ENCODE measurements around the gene RMRP. TPM values are rescaled to one million over a fixed set of nuclear protein-coding genes. Genes with fewer than 3 reads are reported as not detected.

The RMRP gene
- total and polyA plus RNA-seq, 9 of the 15 experiments (the other 6 are each of a cell fraction or from before 2014, with no cell fraction given) = 75.7 to 89,974 (median 13,378) TPM; not detected in 3

DNA sequence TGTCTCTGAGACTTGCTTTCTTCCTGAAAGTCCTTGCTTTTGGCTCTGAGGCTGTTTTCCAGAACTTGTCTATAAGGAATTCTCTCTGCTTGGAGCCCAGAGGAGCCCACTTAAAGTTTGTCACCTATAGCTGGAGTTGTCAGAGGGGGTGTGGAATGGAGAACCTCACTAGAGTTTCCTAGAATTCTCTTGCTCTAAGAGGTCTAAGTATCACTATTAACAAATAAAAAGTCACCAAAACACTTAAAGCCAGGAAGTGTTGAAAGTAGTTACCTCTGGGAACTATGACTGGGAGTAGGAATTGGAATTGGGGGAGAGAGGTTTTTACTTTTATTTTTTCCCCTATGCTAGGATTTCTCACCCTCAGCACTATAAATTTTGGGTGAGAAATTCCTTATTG, 22.1 kb downstream of the RMRP start:
- POLR2A ChIA-PET = interaction anchor here (0.8 kb wide), 1 partner anchor 28 kb away, joined by 3 read pairs; no protein-coding TSS in a partner anchor
- no TSS peak for BruUV-seq (replicated peaks)
- Histone ChIP-seq H3K4me2 (ENCODE audit: insufficient read depth, low read length) (no peak overlapping the region), H3K4me3 (no peak overlapping the region), H3K27me3 (ENCODE audit: control insufficient read depth in 2 of 2, insufficient read depth in 2 of 2, low read length in 2 of 2) (no peaks in the 10 kb centered on the region), H3K9ac (ENCODE audit: insufficient read depth in 1 of 2, low read depth in 2 of 2, low read length in 2 of 2) (no peak overlapping the region), H4K20me1 (replicated peaks; ENCODE audit: control insufficient read depth, insufficient read depth, low read length) (no peaks in the 10 kb centered on the region), H3K36me3 (ENCODE audit: control insufficient read depth, insufficient read depth, low read length) (no peaks in the 10 kb centered on the region), H3K9me3 (replicated peaks; ENCODE audit: control insufficient read depth, insufficient read depth, low read depth, low read length) (no peaks in the 10 kb centered on the region), H3K27ac (ENCODE audit: extremely low read depth, low read depth, low read length) (no peak overlapping the region), H3K79me2 (ENCODE audit: control insufficient read depth, insufficient read depth, low read length) (no peaks in the 10 kb centered on the region), H3K9me1 (ENCODE audit: control insufficient read depth, insufficient read depth, low read length) (no peaks in the 10 kb centered on the region), H3K4me1 (replicated peaks in 1 of 2; ENCODE audit: control insufficient read depth in 2 of 2, insufficient read depth in 2 of 2, low read length in 2 of 2) (no peaks in the 10 kb centered on the region), H2AFZ (ENCODE audit: low read depth, low read length) (no peak overlapping the region)
- FAIRE-seq (no peak), DNase-seq (ENCODE audit: extremely low read depth in 1 of 4, low spot score in 3 of 4) (no peak), ATAC-seq (no peak)
- no peak for TF ChIP-seq GTF2E2 (tag; IDR thresholded peaks at IDR 0.05)
- no peak for TF ChIP-seq ZNF253 (CRISPR knock-in tag; conservative IDR thresholded peaks at IDR 0.05)
- TF ChIP-seq HSF4 (CRISPR knock-in tag; IDR thresholded peaks at IDR 0.05; ENCODE audit: borderline replicate concordance) = no peak
- intact Hi-C loops (cut with micrococcal nuclease) = no loop called here
- CTCF ChIA-PET (ENCODE audit: low intra/inter-chr PET ratio) = no interaction called here
- in situ Hi-C loops (cut with MboI) = no loop called here

DNA sequence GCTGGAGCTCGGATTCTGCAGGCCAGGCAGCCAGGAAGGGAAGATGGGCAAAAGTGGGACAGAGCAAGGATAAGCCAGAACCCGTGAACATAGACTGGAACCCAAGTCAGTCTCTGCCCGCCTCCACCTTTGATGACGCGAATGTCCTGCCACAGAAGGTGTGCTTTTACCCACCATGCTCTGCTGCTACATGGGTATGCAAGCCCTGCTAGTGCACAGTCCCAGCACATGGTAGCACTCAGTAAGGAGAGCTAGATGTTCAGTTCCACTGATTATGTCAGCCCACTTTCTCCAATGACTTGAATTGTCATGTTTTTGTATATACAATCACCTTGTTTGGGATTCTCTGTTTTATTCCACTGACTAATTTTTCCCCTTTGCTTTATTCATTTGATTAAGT, 28.2 kb downstream of the RMRP start:
- Histone ChIP-seq H3K4me2 (ENCODE audit: insufficient read depth, low read length) (no peak overlapping the region), H3K27ac (ENCODE audit: extremely low read depth, low read depth, low read length) (no peak overlapping the region), H3K9me1 (ENCODE audit: control insufficient read depth, insufficient read depth, low read length) (no peaks in the 10 kb centered on the region), H3K4me3 (no peak overlapping the region), H3K9me3 (replicated peaks; ENCODE audit: control insufficient read depth, insufficient read depth, low read depth, low read length) (no peaks in the 10 kb centered on the region), H3K4me1 (replicated peaks in 1 of 2; ENCODE audit: control insufficient read depth in 2 of 2, insufficient read depth in 2 of 2, low read length in 2 of 2) (no peaks in the 10 kb centered on the region; a peak in 4 of 5 replicates), H4K20me1 (replicated peaks; ENCODE audit: control insufficient read depth, insufficient read depth, low read length) (no peaks in the 10 kb centered on the region), H3K79me2 (ENCODE audit: control insufficient read depth, insufficient read depth, low read length) (no peaks in the 10 kb centered on the region), H3K27me3 (ENCODE audit: control insufficient read depth in 2 of 2, insufficient read depth in 2 of 2, low read length in 2 of 2) (no peaks in the 10 kb centered on the region), H3K9ac (ENCODE audit: insufficient read depth in 1 of 2, low read depth in 2 of 2, low read length in 2 of 2) (no peak overlapping the region), H2AFZ (ENCODE audit: low read depth, low read length) (no peak overlapping the region), H3K36me3 (ENCODE audit: control insufficient read depth, insufficient read depth, low read length) (no peaks in the 10 kb centered on the region)
- FAIRE-seq (no peak), ATAC-seq (no peak), DNase-seq (ENCODE audit: extremely low read depth in 1 of 4, low spot score in 3 of 4) (no peak)
- WGBS (ENCODE audit: insufficient coverage, low coverage, missing lambda C conversion rate) = 68% methylated on average over 5 of the region's 5 CpGs
- CTCF ChIA-PET (ENCODE audit: low intra/inter-chr PET ratio) = no interaction called here
- in situ Hi-C loops (cut with MboI) (no loop called here), intact Hi-C loops (cut with micrococcal nuclease) (no loop called here)
- POLR2A ChIA-PET = interaction anchor here (1.4 kb wide), 1 partner anchor 14 kb away, joined by 3 read pairs; no protein-coding TSS in a partner anchor
- TF ChIP-seq EHMT2 (IDR thresholded peaks at IDR 0.05) (no peak), ATF1 (CRISPR knock-in tag; IDR thresholded peaks at IDR 0.05) (no peak), ATF1 (tag; IDR thresholded peaks at IDR 0.05) (no peak), MCM3 (IDR thresholded peaks at IDR 0.05) (no peak), ZNF707 (CRISPR knock-in tag; conservative IDR thresholded peaks at IDR 0.05) (no peak)
- TF ChIP-seq, protein P1, sequence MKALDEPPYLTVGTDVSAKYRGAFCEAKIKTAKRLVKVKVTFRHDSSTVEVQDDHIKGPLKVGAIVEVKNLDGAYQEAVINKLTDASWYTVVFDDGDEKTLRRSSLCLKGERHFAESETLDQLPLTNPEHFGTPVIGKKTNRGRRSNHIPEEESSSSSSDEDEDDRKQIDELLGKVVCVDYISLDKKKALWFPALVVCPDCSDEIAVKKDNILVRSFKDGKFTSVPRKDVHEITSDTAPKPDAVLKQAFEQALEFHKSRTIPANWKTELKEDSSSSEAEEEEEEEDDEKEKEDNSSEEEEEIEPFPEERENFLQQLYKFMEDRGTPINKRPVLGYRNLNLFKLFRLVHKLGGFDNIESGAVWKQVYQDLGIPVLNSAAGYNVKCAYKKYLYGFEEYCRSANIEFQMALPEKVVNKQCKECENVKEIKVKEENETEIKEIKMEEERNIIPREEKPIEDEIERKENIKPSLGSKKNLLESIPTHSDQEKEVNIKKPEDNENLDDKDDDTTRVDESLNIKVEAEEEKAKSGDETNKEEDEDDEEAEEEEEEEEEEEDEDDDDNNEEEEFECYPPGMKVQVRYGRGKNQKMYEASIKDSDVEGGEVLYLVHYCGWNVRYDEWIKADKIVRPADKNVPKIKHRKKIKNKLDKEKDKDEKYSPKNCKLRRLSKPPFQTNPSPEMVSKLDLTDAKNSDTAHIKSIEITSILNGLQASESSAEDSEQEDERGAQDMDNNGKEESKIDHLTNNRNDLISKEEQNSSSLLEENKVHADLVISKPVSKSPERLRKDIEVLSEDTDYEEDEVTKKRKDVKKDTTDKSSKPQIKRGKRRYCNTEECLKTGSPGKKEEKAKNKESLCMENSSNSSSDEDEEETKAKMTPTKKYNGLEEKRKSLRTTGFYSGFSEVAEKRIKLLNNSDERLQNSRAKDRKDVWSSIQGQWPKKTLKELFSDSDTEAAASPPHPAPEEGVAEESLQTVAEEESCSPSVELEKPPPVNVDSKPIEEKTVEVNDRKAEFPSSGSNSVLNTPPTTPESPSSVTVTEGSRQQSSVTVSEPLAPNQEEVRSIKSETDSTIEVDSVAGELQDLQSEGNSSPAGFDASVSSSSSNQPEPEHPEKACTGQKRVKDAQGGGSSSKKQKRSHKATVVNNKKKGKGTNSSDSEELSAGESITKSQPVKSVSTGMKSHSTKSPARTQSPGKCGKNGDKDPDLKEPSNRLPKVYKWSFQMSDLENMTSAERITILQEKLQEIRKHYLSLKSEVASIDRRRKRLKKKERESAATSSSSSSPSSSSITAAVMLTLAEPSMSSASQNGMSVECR (CRISPR knock-in tag; IDR thresholded peaks at IDR 0.05) = no peak
- TF ChIP-seq, protein P2, sequence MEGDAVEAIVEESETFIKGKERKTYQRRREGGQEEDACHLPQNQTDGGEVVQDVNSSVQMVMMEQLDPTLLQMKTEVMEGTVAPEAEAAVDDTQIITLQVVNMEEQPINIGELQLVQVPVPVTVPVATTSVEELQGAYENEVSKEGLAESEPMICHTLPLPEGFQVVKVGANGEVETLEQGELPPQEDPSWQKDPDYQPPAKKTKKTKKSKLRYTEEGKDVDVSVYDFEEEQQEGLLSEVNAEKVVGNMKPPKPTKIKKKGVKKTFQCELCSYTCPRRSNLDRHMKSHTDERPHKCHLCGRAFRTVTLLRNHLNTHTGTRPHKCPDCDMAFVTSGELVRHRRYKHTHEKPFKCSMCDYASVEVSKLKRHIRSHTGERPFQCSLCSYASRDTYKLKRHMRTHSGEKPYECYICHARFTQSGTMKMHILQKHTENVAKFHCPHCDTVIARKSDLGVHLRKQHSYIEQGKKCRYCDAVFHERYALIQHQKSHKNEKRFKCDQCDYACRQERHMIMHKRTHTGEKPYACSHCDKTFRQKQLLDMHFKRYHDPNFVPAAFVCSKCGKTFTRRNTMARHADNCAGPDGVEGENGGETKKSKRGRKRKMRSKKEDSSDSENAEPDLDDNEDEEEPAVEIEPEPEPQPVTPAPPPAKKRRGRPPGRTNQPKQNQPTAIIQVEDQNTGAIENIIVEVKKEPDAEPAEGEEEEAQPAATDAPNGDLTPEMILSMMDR (IDR thresholded peaks at IDR 0.05 in 2 of 3, conservative IDR thresholded peaks at IDR 0.05 in 1 of 3; ENCODE audit: insufficient read depth in 2 of 3, low read depth in 1 of 3, low read length in 3 of 3) = no peak
- no TSS peak for BruUV-seq (replicated peaks)
